ENCODE data around the gene KLRB1. TPM values are rescaled to one million over a fixed set of nuclear protein-coding genes. Genes with fewer than 3 reads are reported as not detected.
"Not testable (repeated sequence)": the region's sequence is repeated elsewhere in the genome, so short reads cannot be mapped to it uniquely, and the experiment has no call there.

Gene KLRB1
- total RNA-seq, 2 donors from 2014 or later = 0.14 TPM; not detected in 1

DNA sequence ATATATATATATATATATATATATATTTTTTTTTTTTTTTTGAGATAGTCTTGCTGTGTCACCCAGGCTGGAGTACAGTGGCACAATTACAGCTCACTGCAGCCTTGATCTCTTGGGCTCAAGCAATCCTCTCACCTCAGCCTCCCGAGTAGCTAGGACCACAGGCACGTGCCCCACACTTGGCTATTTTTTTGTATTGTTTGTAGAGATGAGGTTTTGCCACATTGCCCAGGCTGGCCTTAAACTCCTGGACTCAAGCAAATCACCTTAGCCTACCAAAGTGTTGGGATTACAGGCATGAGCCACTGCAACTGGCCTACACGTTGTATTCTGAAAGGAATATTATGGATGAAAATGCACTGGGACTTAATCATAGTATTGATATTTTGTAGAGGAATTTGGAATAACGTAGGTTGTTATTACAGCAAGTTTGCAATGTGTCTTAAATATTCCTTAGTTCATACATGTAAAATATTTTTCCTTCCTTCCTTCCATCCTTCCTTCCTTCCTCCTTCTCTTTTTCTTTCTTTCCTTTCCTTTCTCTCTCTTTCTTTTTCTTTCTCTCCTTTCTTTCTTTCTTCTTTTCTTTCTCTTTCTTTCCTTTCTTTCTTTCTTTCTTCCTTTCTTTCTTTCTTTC lies 862 bp downstream of the KLRB1 start:
- Histone ChIP-seq H3K27me3 (replicated peaks; ENCODE audit: insufficient read depth) (no peaks in the 10 kb centered on the region), H3K27ac (no peak overlapping the region), H3K4me3 (no peak overlapping the region), H3K4me1 (replicated peaks) (no peaks in the 10 kb centered on the region), H3K9me3 (no peaks in the 10 kb centered on the region), H3K36me3 (no peaks in the 10 kb centered on the region)
- intact Hi-C loops (cut with DNase I) = no loop called here
- no peak for TF ChIP-seq POLR2A (IDR thresholded peaks at IDR 0.05)
- no peak for TF ChIP-seq POLR2AphosphoS5 (IDR thresholded peaks at IDR 0.05)
- no peak for TF ChIP-seq CTCF (IDR thresholded peaks at IDR 0.05)
- DNase-seq (ENCODE audit: low spot score) = no peak
- 92% methylated on average over 4 of the region's 4 CpGs for WGBS

GRCh38 chr12:9606247-9606646 lies 1.5 kb downstream of the KLRB1 start:
- Histone ChIP-seq H3K36me3 (no peaks in the 10 kb centered on the region), H3K9me3 (no peaks in the 10 kb centered on the region), H3K27ac (no peak overlapping the region), H3K27me3 (replicated peaks; ENCODE audit: insufficient read depth) (no peaks in the 10 kb centered on the region), H3K4me1 (replicated peaks) (no peaks in the 10 kb centered on the region), H3K4me3 (no peak overlapping the region)
- TF ChIP-seq POLR2A (IDR thresholded peaks at IDR 0.05) (no peak), CTCF (IDR thresholded peaks at IDR 0.05) (no peak), POLR2AphosphoS5 (IDR thresholded peaks at IDR 0.05) (no peak)
- intact Hi-C loops (cut with DNase I) = no loop called here
- no peak for DNase-seq (ENCODE audit: low spot score)
- 89% methylated on average over 3 of the region's 3 CpGs for WGBS

DNA sequence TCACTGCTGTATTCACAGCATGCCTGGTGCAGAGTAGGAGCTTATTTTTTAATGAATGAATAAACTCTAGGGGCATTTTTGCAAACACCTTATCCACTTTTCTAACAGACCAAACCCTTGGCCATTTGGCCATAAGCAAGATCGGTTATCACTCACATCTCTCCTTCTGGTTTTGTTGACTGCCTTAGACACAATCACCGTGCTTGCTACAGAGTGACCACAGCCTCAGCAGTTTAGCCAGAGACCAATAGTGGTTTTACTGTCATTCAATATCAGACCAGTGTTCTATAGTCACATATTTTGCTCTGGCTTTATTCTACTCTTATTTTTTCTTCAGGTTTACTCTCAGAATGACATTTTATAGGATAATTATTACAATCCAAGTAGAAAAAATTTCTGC lies 2.2 kb downstream of the KLRB1 start:
- WGBS = 95% methylated on average over 2 of the region's 2 CpGs
- Histone ChIP-seq H3K4me3 (no peak overlapping the region), H3K27ac (no peak overlapping the region), H3K4me1 (replicated peaks) (no peaks in the 10 kb centered on the region), H3K27me3 (replicated peaks; ENCODE audit: insufficient read depth) (no peaks in the 10 kb centered on the region), H3K36me3 (no peaks in the 10 kb centered on the region), H3K9me3 (no peaks in the 10 kb centered on the region)
- intact Hi-C loops (cut with DNase I) = no loop called here
- no peak for TF ChIP-seq CTCF (IDR thresholded peaks at IDR 0.05)
- no peak for DNase-seq (ENCODE audit: low spot score)

- H3K4me1 ChIP-seq (replicated peaks) = no peaks in the 10 kb centered on the region
- H3K27ac ChIP-seq = no peak overlapping the region
- 97% methylated on average over 5 of the region's 5 CpGs for WGBS
- no peak overlapping the region for H3K4me3 ChIP-seq
- intact Hi-C loops (cut with DNase I) = no loop called here
- no peaks in the 10 kb centered on the region for H3K27me3 ChIP-seq (replicated peaks; ENCODE audit: insufficient read depth)
- H3K9me3 ChIP-seq = no peaks in the 10 kb centered on the region
- TF ChIP-seq POLR2A (IDR thresholded peaks at IDR 0.05) (no peak), POLR2AphosphoS5 (IDR thresholded peaks at IDR 0.05) (no peak), CTCF (IDR thresholded peaks at IDR 0.05) (no peak)
- no peaks in the 10 kb centered on the region for H3K36me3 ChIP-seq
- no peak for DNase-seq (ENCODE audit: low spot score)
Observed at GRCh38 chr12:9604287-9604686, 3.4 kb downstream of the KLRB1 start.

DNA sequence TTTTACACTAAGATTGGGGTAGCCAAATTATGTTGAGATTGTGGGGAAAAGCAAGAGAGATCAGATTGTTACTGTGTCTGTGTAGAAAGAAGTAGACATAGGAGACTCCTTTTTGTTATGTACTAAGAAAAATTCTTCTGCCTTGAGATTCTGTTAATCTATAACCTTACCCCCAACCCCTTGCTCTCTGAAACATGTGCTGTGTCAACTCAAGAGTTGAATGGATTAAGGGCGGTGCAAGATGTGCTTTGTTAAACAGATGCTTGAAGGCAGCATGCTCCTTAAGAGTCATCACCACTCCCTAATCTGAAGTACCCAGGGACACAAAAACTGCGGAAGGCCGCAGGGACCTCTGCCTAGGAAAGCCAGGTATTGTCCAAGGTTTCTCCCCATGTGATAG lies 7.3 kb downstream of the KLRB1 start:
- H3K4me3 ChIP-seq; DNase-seq (ENCODE audit: low spot score); H3K27ac ChIP-seq; H3K27me3 ChIP-seq (replicated peaks; ENCODE audit: insufficient read depth); H3K9me3 ChIP-seq; H3K36me3 ChIP-seq; intact Hi-C loops (cut with DNase I); H3K4me1 ChIP-seq (replicated peaks): not testable (repeated sequence)
- 50% methylated on average over 3 of the region's 3 CpGs for WGBS
